Ishikawa (cell line): ENCODE measurements around the gene ATAD3B.

Source experiments
- CEBPB ChIP-seq: IDR thresholded peaks from 2 replicates; pipeline ENCODE4 v1.6.1; 2012
- CREB1 ChIP-seq: IDR thresholded peaks from 2 replicates; pipeline ENCODE4 v1.6.1; 2012; ENCODE audit warnings: low read depth
- EGR1 ChIP-seq: IDR thresholded peaks from 2 replicates; pipeline ENCODE4 v1.6.1; 2012
- EP300 ChIP-seq: IDR thresholded peaks from 2 replicates; pipeline ENCODE4 v1.6.1; 2012; ENCODE audit warnings: borderline replicate concordance
- FOXM1 ChIP-seq: IDR thresholded peaks from 2 replicates; pipeline ENCODE4 v1.6.1; 2012; ENCODE audit warnings: low read depth, borderline replicate concordance
- MAX ChIP-seq: IDR thresholded peaks from 2 replicates; pipeline ENCODE4 v1.6.1; 2012
- NFIC ChIP-seq: IDR thresholded peaks from 2 replicates; pipeline ENCODE4 v1.6.1; 2012
- RAD21 ChIP-seq: IDR thresholded peaks from 2 replicates; pipeline ENCODE4 v1.6.1; 2012; ENCODE audit warnings: low read depth
- REST ChIP-seq: IDR thresholded peaks from 2 replicates; pipeline ENCODE4 v1.6.1; 2012; ENCODE audit warnings: low read depth, mild to moderate bottlenecking
- TAF1 ChIP-seq: IDR thresholded peaks from 2 replicates; pipeline ENCODE4 v1.6.1; 2012; ENCODE audit warnings: low read depth, mild to moderate bottlenecking
- TCF12 ChIP-seq: IDR thresholded peaks from 2 replicates; pipeline ENCODE4 v1.6.1; 2012; ENCODE audit warnings: low read depth
- TEAD4 ChIP-seq: IDR thresholded peaks from 2 replicates; pipeline ENCODE4 v1.6.1; 2012
- USF1 ChIP-seq: IDR thresholded peaks from 2 replicates; pipeline ENCODE4 v1.6.1; 2012
- YY1 ChIP-seq: IDR thresholded peaks from 2 replicates; pipeline ENCODE4 v1.6.1; 2012; ENCODE audit warnings: low read depth
- ZBTB7A ChIP-seq: IDR thresholded peaks from 2 replicates; pipeline ENCODE4 v1.6.1; 2012; ENCODE audit warnings: low read depth

The ATAD3B gene

GRCh38 chr1:1438531-1439381 is 32.8 kb upstream of the ATAD3B start:
- no peak for TF ChIP-seq TCF12
- no peak for TF ChIP-seq CEBPB
- no peak for TF ChIP-seq USF1
- TF ChIP-seq TEAD4, result no peak
- no peak for TF ChIP-seq FOXM1
- no peak for TF ChIP-seq NFIC
- TF ChIP-seq CREB1, result no peak

GRCh38 chr1:1439546-1440261 is 31.9 kb upstream of the ATAD3B start:
- no peak for TF ChIP-seq EGR1
- no peak for TF ChIP-seq ZBTB7A
- TF ChIP-seq EP300, result no peak
- TF ChIP-seq FOXM1, result no peak
- TF ChIP-seq RAD21, result no peak
- TF ChIP-seq NFIC, result no peak
- no peak for TF ChIP-seq TAF1
- TF ChIP-seq USF1, result no peak
- no peak for TF ChIP-seq MAX
- TF ChIP-seq CEBPB, result no peak
- no peak for TF ChIP-seq REST
- TF ChIP-seq YY1, result no peak
- TF ChIP-seq TCF12, result no peak
- no peak for TF ChIP-seq CREB1
- no peak for TF ChIP-seq TEAD4

GRCh38 chr1:1440262-1441001 is 31.1 kb upstream of the ATAD3B start:
- TF ChIP-seq NFIC, result no peak
- TF ChIP-seq RAD21, result no peak
- TF ChIP-seq TEAD4, result no peak

- TF ChIP-seq FOXM1 (no peak), REST (no peak), TAF1 (no peak), CEBPB (no peak), ZBTB7A (peak; percentile 85; the same call in 1 of the 2 replicates), EP300 (no peak), RAD21 (peak; percentile 55), EGR1 (peak; percentile 22; the same call in 1 of the 2 replicates), YY1 (no peak), TCF12 (0 out of 2 replicates have a peak, but pooled peaks have one; percentile 29), MAX (no peak), CREB1 (no peak), NFIC (no peak; the same call in 1 of the 2 replicates), TEAD4 (no peak), USF1 (no peak)
Measured at GRCh38 chr1:1441002-1441888, 30.3 kb upstream of the ATAD3B start.
